ENCODE data around the gene RAPGEF2.

The RAPGEF2 gene

GRCh38 chr4:159145318-159145991 is 42.6 kb downstream of the RAPGEF2 start:
- H3K27me3 ChIP-seq (replicated peaks; ENCODE audit: control insufficient read depth, insufficient read depth, low read length, poor library complexity, severe bottlenecking), result no peaks in the 10 kb centered on the region
- H3K9me3 ChIP-seq (ENCODE audit: control insufficient read depth, low read length), result no peaks in the 10 kb centered on the region
- no peaks in the 10 kb centered on the region for H3K36me3 ChIP-seq (ENCODE audit: control insufficient read depth, insufficient read depth, low read length)
- DNase-seq, result no peak
- no peak overlapping the region for H3K27ac ChIP-seq (ENCODE audit: insufficient read depth, low read length, poor library complexity, severe bottlenecking)
- H3K4me3 ChIP-seq (ENCODE audit: insufficient read depth, low read depth, low read length, poor library complexity, severe bottlenecking), result no peak overlapping the region
- no peaks in the 10 kb centered on the region for H3K4me1 ChIP-seq (ENCODE audit: control insufficient read depth, insufficient read depth, low read length, poor library complexity, severe bottlenecking)

DNA sequence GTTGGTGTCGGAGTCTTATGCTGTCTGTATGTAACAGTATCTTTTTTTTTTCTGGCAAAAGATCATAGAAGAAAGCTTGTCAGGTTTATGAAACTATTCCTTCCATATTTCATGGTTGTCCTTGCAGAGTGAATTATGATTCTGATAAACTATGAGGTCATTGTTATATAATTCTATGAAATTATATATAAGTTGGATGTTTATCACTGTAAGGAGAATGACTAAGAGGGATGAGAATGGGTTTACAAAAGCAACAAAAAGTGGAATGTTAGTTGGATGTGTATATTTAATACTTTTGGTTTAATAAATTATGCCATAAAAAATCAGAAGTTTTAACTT is 43.1 kb downstream of the RAPGEF2 start:
- Histone ChIP-seq H3K9me3 (ENCODE audit: control insufficient read depth, low read length) (no peaks in the 10 kb centered on the region), H3K4me3 (ENCODE audit: insufficient read depth, low read depth, low read length, poor library complexity, severe bottlenecking) (no peak overlapping the region), H3K36me3 (ENCODE audit: control insufficient read depth, insufficient read depth, low read length) (no peaks in the 10 kb centered on the region), H3K4me1 (ENCODE audit: control insufficient read depth, insufficient read depth, low read length, poor library complexity, severe bottlenecking) (no peaks in the 10 kb centered on the region), H3K27me3 (replicated peaks; ENCODE audit: control insufficient read depth, insufficient read depth, low read length, poor library complexity, severe bottlenecking) (no peaks in the 10 kb centered on the region), H3K27ac (ENCODE audit: insufficient read depth, low read length, poor library complexity, severe bottlenecking) (no peak overlapping the region)
- DNase-seq, result no peak

GRCh38 chr4:159146488-159146887 is 43.6 kb downstream of the RAPGEF2 start:
- no peak for DNase-seq
- Histone ChIP-seq H3K27me3 (replicated peaks; ENCODE audit: control insufficient read depth, insufficient read depth, low read length, poor library complexity, severe bottlenecking) (no peaks in the 10 kb centered on the region), H3K4me1 (ENCODE audit: control insufficient read depth, insufficient read depth, low read length, poor library complexity, severe bottlenecking) (no peaks in the 10 kb centered on the region), H3K27ac (ENCODE audit: insufficient read depth, low read length, poor library complexity, severe bottlenecking) (no peak overlapping the region), H3K36me3 (ENCODE audit: control insufficient read depth, insufficient read depth, low read length) (no peaks in the 10 kb centered on the region), H3K4me3 (ENCODE audit: insufficient read depth, low read depth, low read length, poor library complexity, severe bottlenecking) (no peak overlapping the region), H3K9me3 (ENCODE audit: control insufficient read depth, low read length) (no peaks in the 10 kb centered on the region)

DNA sequence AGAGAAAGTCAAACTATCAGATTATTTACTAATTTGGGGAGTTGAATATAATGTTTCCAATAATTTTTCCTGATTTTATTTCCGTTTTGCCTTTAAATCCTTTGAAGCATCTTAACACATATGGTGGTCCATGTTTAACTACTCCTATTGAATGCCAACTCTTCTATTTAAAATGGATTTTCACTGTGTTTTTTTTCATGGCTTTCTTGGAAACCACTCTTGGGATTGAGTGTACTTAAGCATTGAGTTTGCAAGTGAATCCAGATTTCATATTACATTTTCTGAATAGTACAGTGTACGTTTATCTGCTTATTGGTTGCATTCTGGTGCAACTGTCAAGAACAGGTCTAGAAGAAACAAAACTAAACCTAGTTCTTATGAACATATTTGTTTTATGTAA is 45.6 kb downstream of the RAPGEF2 start:
- no peaks in the 10 kb centered on the region for H3K4me1 ChIP-seq (ENCODE audit: control insufficient read depth, insufficient read depth, low read length, poor library complexity, severe bottlenecking)

DNA sequence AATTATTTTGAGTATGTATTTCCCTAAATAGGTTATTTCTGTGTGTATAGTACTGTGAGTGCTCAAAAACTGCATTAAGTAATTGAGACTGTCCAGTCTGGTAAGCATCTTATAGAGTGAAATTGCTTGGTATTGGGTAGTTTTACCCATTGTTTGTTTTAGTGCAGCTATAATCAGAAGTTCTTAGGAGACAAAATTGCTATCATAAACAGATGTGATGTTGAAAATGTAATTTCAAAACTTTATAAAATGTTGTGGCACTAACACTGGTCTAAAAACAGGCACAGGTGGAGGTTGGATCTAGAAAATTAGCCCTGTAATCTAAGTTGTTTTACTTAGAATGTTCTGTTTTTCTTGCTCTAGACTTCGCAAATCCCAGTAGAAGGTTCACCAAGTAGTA is 46.8 kb downstream of the RAPGEF2 start:
- Histone ChIP-seq H3K36me3 (ENCODE audit: control insufficient read depth, insufficient read depth, low read length) (no peaks in the 10 kb centered on the region), H3K4me3 (ENCODE audit: insufficient read depth, low read depth, low read length, poor library complexity, severe bottlenecking) (no peak overlapping the region), H3K4me1 (ENCODE audit: control insufficient read depth, insufficient read depth, low read length, poor library complexity, severe bottlenecking) (no peaks in the 10 kb centered on the region), H3K27ac (ENCODE audit: insufficient read depth, low read length, poor library complexity, severe bottlenecking) (no peak overlapping the region), H3K9me3 (ENCODE audit: control insufficient read depth, low read length) (no peaks in the 10 kb centered on the region), H3K27me3 (replicated peaks; ENCODE audit: control insufficient read depth, insufficient read depth, low read length, poor library complexity, severe bottlenecking) (no peaks in the 10 kb centered on the region)
- no peak for DNase-seq

More for the DNA sequence above, 45.6 kb downstream of the RAPGEF2 start:
- Histone ChIP-seq H3K36me3 (ENCODE audit: control insufficient read depth, insufficient read depth, low read length) (no peaks in the 10 kb centered on the region), H3K27me3 (replicated peaks; ENCODE audit: control insufficient read depth, insufficient read depth, low read length, poor library complexity, severe bottlenecking) (no peaks in the 10 kb centered on the region), H3K27ac (ENCODE audit: insufficient read depth, low read length, poor library complexity, severe bottlenecking) (no peak overlapping the region), H3K4me3 (ENCODE audit: insufficient read depth, low read depth, low read length, poor library complexity, severe bottlenecking) (no peak overlapping the region), H3K9me3 (ENCODE audit: control insufficient read depth, low read length) (no peaks in the 10 kb centered on the region)
- DNase-seq, result no peak

GRCh38 chr4:159150396-159150795 is 47.5 kb downstream of the RAPGEF2 start:
- no peaks in the 10 kb centered on the region for H3K27me3 ChIP-seq (replicated peaks; ENCODE audit: control insufficient read depth, insufficient read depth, low read length, poor library complexity, severe bottlenecking)
- H3K4me3 ChIP-seq (ENCODE audit: insufficient read depth, low read depth, low read length, poor library complexity, severe bottlenecking), result no peak overlapping the region
- H3K27ac ChIP-seq (ENCODE audit: insufficient read depth, low read length, poor library complexity, severe bottlenecking), result no peak overlapping the region
- DNase-seq, result no peak
- H3K9me3 ChIP-seq (ENCODE audit: control insufficient read depth, low read length), result no peaks in the 10 kb centered on the region
- H3K4me1 ChIP-seq (ENCODE audit: control insufficient read depth, insufficient read depth, low read length, poor library complexity, severe bottlenecking), result no peaks in the 10 kb centered on the region
- H3K36me3 ChIP-seq (ENCODE audit: control insufficient read depth, insufficient read depth, low read length), result no peaks in the 10 kb centered on the region

DNA sequence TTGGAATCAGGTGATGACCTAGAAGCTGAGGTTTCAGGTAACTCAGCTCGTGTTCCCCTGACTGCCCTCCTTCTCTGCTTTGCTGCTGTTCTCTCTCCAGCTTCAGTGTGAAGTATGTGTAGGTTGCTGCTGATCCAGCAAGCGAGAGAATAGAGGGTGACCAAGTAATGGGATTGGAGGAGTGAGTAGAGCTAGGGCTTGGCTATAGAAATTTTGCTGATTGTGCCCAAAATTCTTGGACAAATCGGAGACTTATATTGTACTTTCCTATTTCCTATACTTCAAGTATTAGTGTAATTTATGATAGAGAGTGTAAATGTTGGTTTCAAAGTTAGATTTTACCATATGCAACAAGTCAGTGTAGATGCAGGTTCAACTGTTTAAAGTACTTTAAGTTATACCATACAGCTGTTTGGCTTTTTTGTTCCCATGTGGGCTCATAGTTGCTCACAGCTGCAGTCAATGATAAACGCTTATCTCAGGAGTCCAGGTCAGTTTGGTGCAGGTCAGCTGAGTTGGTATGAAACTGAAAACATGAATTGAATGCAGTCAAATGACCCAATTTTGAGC is 48.0 kb downstream of the RAPGEF2 start:
- DNase-seq, result no peak

GRCh38 chr4:159151689-159152088 is 48.8 kb downstream of the RAPGEF2 start:
- Histone ChIP-seq H3K36me3 (ENCODE audit: control insufficient read depth, insufficient read depth, low read length) (no peaks in the 10 kb centered on the region), H3K27me3 (replicated peaks; ENCODE audit: control insufficient read depth, insufficient read depth, low read length, poor library complexity, severe bottlenecking) (no peaks in the 10 kb centered on the region), H3K4me3 (ENCODE audit: insufficient read depth, low read depth, low read length, poor library complexity, severe bottlenecking) (no peak overlapping the region), H3K27ac (ENCODE audit: insufficient read depth, low read length, poor library complexity, severe bottlenecking) (no peak overlapping the region), H3K9me3 (ENCODE audit: control insufficient read depth, low read length) (no peaks in the 10 kb centered on the region), H3K4me1 (ENCODE audit: control insufficient read depth, insufficient read depth, low read length, poor library complexity, severe bottlenecking) (no peaks in the 10 kb centered on the region)
- no peak for DNase-seq

More for the DNA sequence above, 48.0 kb downstream of the RAPGEF2 start:
- no peaks in the 10 kb centered on the region for H3K36me3 ChIP-seq (ENCODE audit: control insufficient read depth, insufficient read depth, low read length)
- no peak overlapping the region for H3K4me3 ChIP-seq (ENCODE audit: insufficient read depth, low read depth, low read length, poor library complexity, severe bottlenecking)
- H3K27ac ChIP-seq (ENCODE audit: insufficient read depth, low read length, poor library complexity, severe bottlenecking), result no peak overlapping the region
- no peaks in the 10 kb centered on the region for H3K27me3 ChIP-seq (replicated peaks; ENCODE audit: control insufficient read depth, insufficient read depth, low read length, poor library complexity, severe bottlenecking)
- no peaks in the 10 kb centered on the region for H3K4me1 ChIP-seq (ENCODE audit: control insufficient read depth, insufficient read depth, low read length, poor library complexity, severe bottlenecking)
- H3K9me3 ChIP-seq (ENCODE audit: control insufficient read depth, low read length), result no peaks in the 10 kb centered on the region

- Histone ChIP-seq H3K27ac (ENCODE audit: insufficient read depth, low read length, poor library complexity, severe bottlenecking) (no peak overlapping the region), H3K9me3 (ENCODE audit: control insufficient read depth, low read length) (no peaks in the 10 kb centered on the region)
- DNase-seq, result no peak
These were observed 49.3 kb downstream of the RAPGEF2 start for GRCh38 chr4:159152181-159152580.

DNA sequence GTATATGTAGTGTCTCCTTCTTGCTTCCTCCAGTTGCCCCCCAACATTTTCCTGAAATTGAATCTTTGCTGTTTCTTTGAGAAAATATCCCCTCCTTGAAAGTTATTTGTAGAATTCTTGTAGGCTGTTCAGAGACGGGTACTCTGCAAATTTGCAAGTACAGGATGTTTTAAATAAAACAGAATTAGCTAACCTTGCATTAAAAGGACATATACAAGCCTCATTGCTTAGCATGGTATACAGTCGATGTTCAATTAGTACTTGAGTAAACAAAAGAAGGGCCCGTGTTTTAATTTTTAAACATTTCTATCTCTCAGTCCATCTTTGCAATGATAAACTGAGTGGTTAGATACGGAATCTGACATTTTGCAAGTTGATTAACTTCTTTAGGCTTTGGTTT is 50.8 kb downstream of the RAPGEF2 start:
- no peaks in the 10 kb centered on the region for H3K36me3 ChIP-seq (ENCODE audit: control insufficient read depth, insufficient read depth, low read length)
- H3K4me3 ChIP-seq (ENCODE audit: insufficient read depth, low read depth, low read length, poor library complexity, severe bottlenecking), result no peak overlapping the region
- no peaks in the 10 kb centered on the region for H3K4me1 ChIP-seq (ENCODE audit: control insufficient read depth, insufficient read depth, low read length, poor library complexity, severe bottlenecking)
- no peaks in the 10 kb centered on the region for H3K9me3 ChIP-seq (ENCODE audit: control insufficient read depth, low read length)
- DNase-seq, result no peak
- no peaks in the 10 kb centered on the region for H3K27me3 ChIP-seq (replicated peaks; ENCODE audit: control insufficient read depth, insufficient read depth, low read length, poor library complexity, severe bottlenecking)
- no peak overlapping the region for H3K27ac ChIP-seq (ENCODE audit: insufficient read depth, low read length, poor library complexity, severe bottlenecking)

More at GRCh38 chr4:159152181-159152580, 49.3 kb downstream of the RAPGEF2 start:
- no peak overlapping the region for H3K4me3 ChIP-seq (ENCODE audit: insufficient read depth, low read depth, low read length, poor library complexity, severe bottlenecking)
- no peaks in the 10 kb centered on the region for H3K36me3 ChIP-seq (ENCODE audit: control insufficient read depth, insufficient read depth, low read length)
- no peaks in the 10 kb centered on the region for H3K27me3 ChIP-seq (replicated peaks; ENCODE audit: control insufficient read depth, insufficient read depth, low read length, poor library complexity, severe bottlenecking)
- no peaks in the 10 kb centered on the region for H3K4me1 ChIP-seq (ENCODE audit: control insufficient read depth, insufficient read depth, low read length, poor library complexity, severe bottlenecking)
